ENCODE measurements around the gene CCBE1. TPM values are rescaled to one million over a fixed set of nuclear protein-coding genes. Genes with fewer than 3 reads are reported as not detected.

CCBE1 gene
- total RNA-seq, 1 donor from 2014 or later: 4.1 TPM

GRCh38 chr18:59515147-59515546 lies 182.1 kb downstream of the CCBE1 start:
- DNase-seq (ENCODE audit: low read depth) (no peak), FAIRE-seq (no peak)
- Mint-ChIP-seq H3K4me3 (ENCODE audit: unreplicated experiment) (no peak overlapping the region), H3K36me3 (ENCODE audit: low read depth, unreplicated experiment) (no peaks in the 10 kb centered on the region), H3K27me3 (ENCODE audit: low read depth, unreplicated experiment) (peaks cover 34% of the 10 kb centered on the region), H3K27ac (ENCODE audit: unreplicated experiment) (no peak overlapping the region), H3K4me1 (ENCODE audit: low read depth, unreplicated experiment) (no peaks in the 10 kb centered on the region), H3K9me3 (ENCODE audit: unreplicated experiment) (no peaks in the 10 kb centered on the region)
- Histone ChIP-seq H3K36me3 (ENCODE audit: insufficient read depth, low read length) (no peaks in the 10 kb centered on the region), H3K27ac (ENCODE audit: low read depth, low read length) (no peak overlapping the region), H3K9me3 (ENCODE audit: insufficient read depth, low read depth, low read length) (no peaks in the 10 kb centered on the region), H3K79me2 (ENCODE audit: insufficient read depth, low read length) (no peaks in the 10 kb centered on the region), H3K4me1 (ENCODE audit: insufficient read depth, low read length) (peaks cover 18% of the 10 kb centered on the region), H2AFZ (ENCODE audit: low read depth, low read length) (no peak overlapping the region), H4K20me1 (ENCODE audit: insufficient read depth, low read length) (peaks cover 29% of the 10 kb centered on the region), H3K4me2 (ENCODE audit: low read length) (no peak overlapping the region), H3K4me3 (ENCODE audit: insufficient read depth, low read depth, low read length) (no peak overlapping the region), H3K9ac (ENCODE audit: low read length) (no peak overlapping the region), H3K27me3 (ENCODE audit: insufficient read depth, low read length) (peaks cover 7% of the 10 kb centered on the region)
- TF ChIP-seq EZH2 (IDR thresholded peaks at IDR 0.05; ENCODE audit: insufficient read depth, low read length) (no peak), CTCF (IDR thresholded peaks at IDR 0.05; ENCODE audit: insufficient read depth, low read depth, low read length) (no peak)

- H3K4me3 Mint-ChIP-seq (ENCODE audit: unreplicated experiment): no peak overlapping the region
Measured at GRCh38 chr18:59514203-59514602, 183.0 kb downstream of the CCBE1 start.

More at GRCh38 chr18:59514203-59514602, 183.0 kb downstream of the CCBE1 start:
- peaks cover 18% of the 10 kb centered on the region for H3K4me1 ChIP-seq (ENCODE audit: insufficient read depth, low read length)
- peaks cover 7% of the 10 kb centered on the region for H3K27me3 ChIP-seq (ENCODE audit: insufficient read depth, low read length)
- H3K4me2 ChIP-seq (ENCODE audit: low read length): peak overlapping the region; percentile 43
- FAIRE-seq (no peak), DNase-seq (ENCODE audit: low read depth) (peak; percentile 44)
- no peak overlapping the region for H2AFZ ChIP-seq (ENCODE audit: low read depth, low read length)
- no peaks in the 10 kb centered on the region for H3K9me3 ChIP-seq (ENCODE audit: insufficient read depth, low read depth, low read length)
- Mint-ChIP-seq H3K9me3 (ENCODE audit: unreplicated experiment) (no peaks in the 10 kb centered on the region), H3K27ac (ENCODE audit: unreplicated experiment) (no peak overlapping the region), H3K36me3 (ENCODE audit: low read depth, unreplicated experiment) (no peaks in the 10 kb centered on the region), H3K4me1 (ENCODE audit: low read depth, unreplicated experiment) (peaks cover 5% of the 10 kb centered on the region), H3K27me3 (ENCODE audit: low read depth, unreplicated experiment) (peaks cover 30% of the 10 kb centered on the region)
- no peak overlapping the region for H3K9ac ChIP-seq (ENCODE audit: low read length)
- H4K20me1 ChIP-seq (ENCODE audit: insufficient read depth, low read length): peaks cover 29% of the 10 kb centered on the region
- no peaks in the 10 kb centered on the region for H3K79me2 ChIP-seq (ENCODE audit: insufficient read depth, low read length)
- no peaks in the 10 kb centered on the region for H3K36me3 ChIP-seq (ENCODE audit: insufficient read depth, low read length)
- no peak overlapping the region for H3K27ac ChIP-seq (ENCODE audit: low read depth, low read length)
- no peak overlapping the region for H3K4me3 ChIP-seq (ENCODE audit: insufficient read depth, low read depth, low read length)
- TF ChIP-seq EZH2 (IDR thresholded peaks at IDR 0.05; ENCODE audit: insufficient read depth, low read length): no peak
- no peak for TF ChIP-seq CTCF (IDR thresholded peaks at IDR 0.05; ENCODE audit: insufficient read depth, low read depth, low read length)
